Activated B cell treated with CpG ODN at 0.5 μM for 24 hours (primary cell): ENCODE results near the gene ARHGAP15. TPM values are rescaled to one million over a fixed set of nuclear protein-coding genes. Genes with fewer than 3 reads are reported as not detected.

Experiments used
- ATAC-seq: fragments of 200-7000 bp; cut with Tn5 transposase; one replicate; pipeline ENCODE4 v1.10.0; 2021; ENCODE audit warnings: low read depth, mild to moderate bottlenecking, moderate library complexity
- CTCF ChIA-PET: fragments of 350-600 bp; sonication (Branson Sonifier 250); formaldehyde crosslinking; loops from one replicate; lab custom pipeline; 2021; ENCODE audit warnings: antibody characterized with exemption; lab: Charles Lee
- POLR2A ChIA-PET: fragments of 350-600 bp; sonication (Branson Sonifier 250); formaldehyde crosslinking; loops from one replicate; lab custom pipeline; 2021; ENCODE audit warnings: antibody characterized with exemption; lab: Charles Lee
- DNase-seq: peaks from one replicate; pipeline ENCODE4 v3.0.0; 2022
- H3K27ac Mint-ChIP-seq: one replicate; pipeline ENCODE4 v1.8.0; 2020; ENCODE audit warnings: mixed read lengths
- H3K27me3 Mint-ChIP-seq: one replicate; pipeline ENCODE4 v1.8.0; 2021; ENCODE audit warnings: mixed read lengths
- H3K36me3 Mint-ChIP-seq: one replicate; pipeline ENCODE4 v1.8.0; 2021; ENCODE audit warnings: low read depth, mixed read lengths
- H3K4me1 Mint-ChIP-seq: one replicate; pipeline ENCODE4 v1.8.0; 2021; ENCODE audit warnings: mixed read lengths
- H3K4me3 Mint-ChIP-seq: one replicate; pipeline ENCODE4 v1.8.0; 2020; ENCODE audit warnings: mild to moderate bottlenecking, mixed read lengths
- H3K9me3 Mint-ChIP-seq: one replicate; pipeline ENCODE4 v1.8.0; 2020; ENCODE audit warnings: mixed read lengths
- CTCF ChIP-seq: fragments of 200-600 bp; IDR thresholded peaks from one replicate; pipeline ENCODE4 v1.8.0; 2022; ENCODE audit warnings: antibody characterized with exemption, mild to moderate bottlenecking
- intact Hi-C: fragments of 100-400 bp; cut with micrococcal nuclease; formaldehyde crosslinking; loops from one replicate; pipeline ENCODE4 v1.15.1; 2024
- total RNA-seq: library from RNA; stranded (reverse); gene quantifications from 2 replicates; pipeline ENCODE4 v1.2.3, GENCODE V29; 2022

The ARHGAP15 gene
- total RNA-seq, 1 donor from 2014 or later, result 112 TPM

GRCh38 chr2:143463719-143464118 is 334.5 kb downstream of the ARHGAP15 start:
- Mint-ChIP-seq H3K36me3 (peaks cover 30% of the 10 kb centered on the region), H3K27me3 (no peaks in the 10 kb centered on the region), H3K9me3 (no peaks in the 10 kb centered on the region), H3K4me3 (no peak overlapping the region), H3K4me1 (peaks cover 4% of the 10 kb centered on the region), H3K27ac (no peak overlapping the region)
- ChIA-PET CTCF (no interaction called here), POLR2A (no interaction called here)
- intact Hi-C loops, result no loop called here
- ATAC-seq (no peak), DNase-seq (no peak)
- no peak for TF ChIP-seq CTCF

- no peak overlapping the region for H3K4me3 Mint-ChIP-seq
- peak overlapping the region; percentile 9 for H3K27ac Mint-ChIP-seq
- POLR2A ChIA-PET, result no interaction called here
- peaks cover 19% of the 10 kb centered on the region for H3K36me3 Mint-ChIP-seq
- H3K9me3 Mint-ChIP-seq, result no peaks in the 10 kb centered on the region
- no peak for ATAC-seq
- DNase-seq, result no peak
- peaks cover 4% of the 10 kb centered on the region for H3K4me1 Mint-ChIP-seq
- CTCF ChIA-PET, result no interaction called here
- no peak for TF ChIP-seq CTCF
- no peaks in the 10 kb centered on the region for H3K27me3 Mint-ChIP-seq
- intact Hi-C loops, result no loop called here
These were observed 337.2 kb downstream of the ARHGAP15 start for GRCh38 chr2:143466391-143466790.

GRCh38 chr2:143467011-143467410 is 337.8 kb downstream of the ARHGAP15 start:
- ChIA-PET CTCF (no interaction called here), POLR2A (no interaction called here)
- H3K27ac Mint-ChIP-seq, result no peak overlapping the region
- intact Hi-C loops, result no loop called here
- no peak overlapping the region for H3K4me3 Mint-ChIP-seq
- no peak for TF ChIP-seq CTCF
- DNase-seq (no peak), ATAC-seq (no peak)
- no peaks in the 10 kb centered on the region for H3K27me3 Mint-ChIP-seq
- H3K9me3 Mint-ChIP-seq, result no peaks in the 10 kb centered on the region
- peaks cover 24% of the 10 kb centered on the region for H3K36me3 Mint-ChIP-seq
- H3K4me1 Mint-ChIP-seq, result peaks cover 4% of the 10 kb centered on the region

- DNase-seq (no peak), ATAC-seq (no peak)
- no peak overlapping the region for H3K4me3 Mint-ChIP-seq
- intact Hi-C loops, result no loop called here
- POLR2A ChIA-PET, result no interaction called here
- no peak overlapping the region for H3K27ac Mint-ChIP-seq
- no peaks in the 10 kb centered on the region for H3K27me3 Mint-ChIP-seq
- no peaks in the 10 kb centered on the region for H3K9me3 Mint-ChIP-seq
- H3K36me3 Mint-ChIP-seq, result peaks cover 31% of the 10 kb centered on the region
- no peak for TF ChIP-seq CTCF
- peaks cover 4% of the 10 kb centered on the region for H3K4me1 Mint-ChIP-seq
- CTCF ChIA-PET, result no interaction called here
These were observed 339.2 kb downstream of the ARHGAP15 start for GRCh38 chr2:143468341-143468888.

GRCh38 chr2:143469323-143469722 is 340.1 kb downstream of the ARHGAP15 start:
- no peak overlapping the region for H3K4me3 Mint-ChIP-seq
- TF ChIP-seq CTCF, result no peak
- POLR2A ChIA-PET, result no interaction called here
- no peak overlapping the region for H3K27ac Mint-ChIP-seq
- H3K4me1 Mint-ChIP-seq, result peaks cover 4% of the 10 kb centered on the region
- no peak for ATAC-seq
- H3K9me3 Mint-ChIP-seq, result no peaks in the 10 kb centered on the region
- intact Hi-C loops, result no loop called here
- CTCF ChIA-PET, result no interaction called here
- DNase-seq, result no peak
- H3K27me3 Mint-ChIP-seq, result no peaks in the 10 kb centered on the region
- H3K36me3 Mint-ChIP-seq, result peaks cover 36% of the 10 kb centered on the region
